Prostate gland (tissue), 2 donors: ENCODE results near the gene FBXL13.

Source experiments
- POLR2A ChIP-seq: fragments of 450-650 bp; IDR thresholded peaks from one replicate; pipeline ENCODE4 v1.6.1; 2016; ENCODE audit warnings: antibody characterized with exemption, mild to moderate bottlenecking
- TF ChIP-seq, protein P1 (sequence below), 4 experiments: fragments of 200-600 bp in 2 of 4; fragments of 450-650 bp in 2 of 4; sonication (generic) in 2 of 4; IDR thresholded peaks; 1 replicate in 3 of 4; 2 replicates in 1 of 4; pipeline ENCODE4 v1.5.1; 2016 to 2019; ENCODE audit warnings: antibody characterized with exemption in 4 of 4, mild to moderate bottlenecking in 2 of 4, moderate library complexity in 2 of 4

DNA sequence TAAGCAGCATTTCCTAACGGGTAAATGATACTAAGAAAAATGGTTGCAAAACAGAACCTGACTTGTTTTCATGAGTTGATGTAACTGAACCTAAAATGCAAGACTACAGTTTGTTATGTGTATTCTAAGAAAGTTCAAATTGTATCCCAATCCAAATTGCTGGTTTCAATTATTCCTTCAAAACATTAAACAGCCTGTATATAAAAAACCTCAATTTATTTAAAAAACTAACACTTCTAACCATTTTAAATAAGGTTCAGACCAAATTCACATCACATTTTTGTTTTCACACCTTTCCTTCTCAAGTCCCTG, 80.9 kb downstream of the FBXL13 start:
- no peak for TF ChIP-seq POLR2A
- TF ChIP-seq, protein P1, sequence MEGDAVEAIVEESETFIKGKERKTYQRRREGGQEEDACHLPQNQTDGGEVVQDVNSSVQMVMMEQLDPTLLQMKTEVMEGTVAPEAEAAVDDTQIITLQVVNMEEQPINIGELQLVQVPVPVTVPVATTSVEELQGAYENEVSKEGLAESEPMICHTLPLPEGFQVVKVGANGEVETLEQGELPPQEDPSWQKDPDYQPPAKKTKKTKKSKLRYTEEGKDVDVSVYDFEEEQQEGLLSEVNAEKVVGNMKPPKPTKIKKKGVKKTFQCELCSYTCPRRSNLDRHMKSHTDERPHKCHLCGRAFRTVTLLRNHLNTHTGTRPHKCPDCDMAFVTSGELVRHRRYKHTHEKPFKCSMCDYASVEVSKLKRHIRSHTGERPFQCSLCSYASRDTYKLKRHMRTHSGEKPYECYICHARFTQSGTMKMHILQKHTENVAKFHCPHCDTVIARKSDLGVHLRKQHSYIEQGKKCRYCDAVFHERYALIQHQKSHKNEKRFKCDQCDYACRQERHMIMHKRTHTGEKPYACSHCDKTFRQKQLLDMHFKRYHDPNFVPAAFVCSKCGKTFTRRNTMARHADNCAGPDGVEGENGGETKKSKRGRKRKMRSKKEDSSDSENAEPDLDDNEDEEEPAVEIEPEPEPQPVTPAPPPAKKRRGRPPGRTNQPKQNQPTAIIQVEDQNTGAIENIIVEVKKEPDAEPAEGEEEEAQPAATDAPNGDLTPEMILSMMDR (IDR thresholded peaks at IDR 0.05) = no peak
